Upper lobe of left lung (tissue), 4 donors: Measurements from ENCODE around the gene MUC15.

Experiments
- CTCF ChIP-seq, 6 experiments: fragments of 450-650 bp in 4 of 6; fragments of 200-600 bp in 2 of 6; sonication (generic) in 2 of 6; IDR thresholded peaks; one replicate each; pipeline ENCODE4 v1.5.1; 2016 to 2019; ENCODE audit warnings: antibody characterized with exemption in 6 of 6
- EP300 ChIP-seq, 4 donors: sonication (generic); formaldehyde crosslinking; IDR thresholded peaks; one replicate each; pipeline ENCODE4 v1.5.1; 2017; ENCODE audit warnings: antibody characterized with exemption in 4 of 4, control low read depth in 2 of 4
- POLR2A ChIP-seq, 4 donors: fragments of 450-650 bp; IDR thresholded peaks; one replicate each; pipeline ENCODE4 v1.5.1; 2016 to 2017; ENCODE audit warnings: antibody characterized with exemption in 4 of 4, mild to moderate bottlenecking in 2 of 4
- POLR2AphosphoS5 ChIP-seq, 2 donors: sonication (generic); formaldehyde crosslinking; IDR thresholded peaks; one replicate each; pipeline ENCODE4 v1.5.1; 2017; ENCODE audit warnings: antibody characterized with exemption in 2 of 2

- TF ChIP-seq POLR2A (IDR thresholded peaks at IDR 0.05) (no peak), CTCF (IDR thresholded peaks at IDR 0.05) (no peak), EP300 (IDR thresholded peaks at IDR 0.05) (no peak), POLR2AphosphoS5 (IDR thresholded peaks at IDR 0.05) (no peak)
These were observed 35.9 kb upstream of the MUC15 start for GRCh38 chr11:26607725-26608506.
